Measurements from ENCODE around the gene LCN10.

GRCh38 chr9:136761545-136761981 is 18.8 kb upstream of the LCN10 start:
- TF ChIP-seq CTCF (IDR thresholded peaks at IDR 0.05) (no peak), POLR2A (IDR thresholded peaks at IDR 0.05) (no peak), EP300 (IDR thresholded peaks at IDR 0.05) (no peak), POLR2AphosphoS5 (IDR thresholded peaks at IDR 0.05) (no peak)
